Measurements from ENCODE around the gene OBSL1. TPM values are rescaled to one million over a fixed set of nuclear protein-coding genes. Genes with fewer than 3 reads are reported as not detected.

Gene OBSL1
- total and polyA plus RNA-seq, 10 of the 15 experiments (the other 5 are each of a cell fraction or from before 2014, with no cell fraction given) = 0.14 to 0.77 TPM; not detected in 8

GRCh38 chr2:219557320-219557719 is 14.0 kb downstream of the OBSL1 start:
- Histone ChIP-seq H3K4me2 (ENCODE audit: control insufficient read depth, insufficient read depth) (no peak overlapping the region), H3K36me3 (ENCODE audit: control insufficient read depth in 2 of 2, insufficient read depth in 2 of 2, low read length in 1 of 2) (no peaks in the 10 kb centered on the region), H3K9me3 (replicated peaks; ENCODE audit: control insufficient read depth, insufficient read depth, low read length) (no peaks in the 10 kb centered on the region; the same call in 2 of the 3 replicates), H2AFZ (ENCODE audit: control insufficient read depth, low read depth, low read length) (no peak overlapping the region), H3K79me2 (ENCODE audit: control insufficient read depth, insufficient read depth, low read length) (no peaks in the 10 kb centered on the region), H3K4me3 (no peak overlapping the region), H3K27me3 (replicated peaks in 1 of 2; ENCODE audit: control insufficient read depth in 2 of 2, insufficient read depth in 2 of 2, low read length in 1 of 2) (no peaks in the 10 kb centered on the region; a peak in 2 of 4 replicates), H3K9ac (ENCODE audit: control insufficient read depth, insufficient read depth, low read length) (no peak overlapping the region), H3K27ac (ENCODE audit: control insufficient read depth, insufficient read depth) (no peak overlapping the region), H4K20me1 (ENCODE audit: control insufficient read depth, insufficient read depth) (no peaks in the 10 kb centered on the region), H3K4me1 (ENCODE audit: control insufficient read depth, insufficient read depth, low read length) (no peaks in the 10 kb centered on the region; the same call in 1 of the 2 replicates)
- ChIA-PET SMC1A (ENCODE audit: uncharacterized antibody, unreplicated experiment) (interaction anchor here (0.7 kb wide), 1 partner anchor 296 kb away, joined by 3 read pairs; no protein-coding TSS in a partner anchor), POLR2A (no interaction called here), RAD21 (ENCODE audit: unreplicated experiment) (no interaction called here), CTCF (interaction anchor here (1.5 kb wide), 1 partner anchor 16 kb away, joined by 3 read pairs; no protein-coding TSS in a partner anchor)
- ATAC-seq = no peak
- no TSS peak for BruUV-seq (replicated peaks)
- intact Hi-C loops (cut with micrococcal nuclease; ENCODE audit: unreplicated experiment) = no loop called here
- 39% methylated on average over 20 of the region's 21 CpGs for WGBS (ENCODE audit: insufficient coverage, insufficient replicate concordance, low lambda C conversion rate, missing lambda C conversion rate)
- no peak for FAIRE-seq
- TF ChIP-seq YBX1 (IDR thresholded peaks at IDR 0.05) = no peak
- TF ChIP-seq ZNF274 (IDR thresholded peaks at IDR 0.05; ENCODE audit: insufficient read depth, insufficient read length) = no peak
- no peak for TF ChIP-seq REST (IDR thresholded peaks at IDR 0.05; ENCODE audit: low read depth, low read length)
- TF ChIP-seq BCLAF1 (IDR thresholded peaks at IDR 0.05) = no peak
- TF ChIP-seq RFX5 (IDR thresholded peaks at IDR 0.05; ENCODE audit: low read depth, low read length) = no peak
- TF ChIP-seq MEF2B (IDR thresholded peaks at IDR 0.05; ENCODE audit: partially characterized antibody, poor library complexity, severe bottlenecking) = no peak
- TF ChIP-seq FOXK2 (IDR thresholded peaks at IDR 0.05) = no peak
- TF ChIP-seq ASH2L (IDR thresholded peaks at IDR 0.05; ENCODE audit: borderline replicate concordance, low read depth) = no peak
- no peak for TF ChIP-seq FOS (IDR thresholded peaks at IDR 0.05; ENCODE audit: borderline replicate concordance, extremely low read depth, insufficient read length)
- no peak for TF ChIP-seq ATF2 (IDR thresholded peaks at IDR 0.05; ENCODE audit: low read length)
- no peak for TF ChIP-seq SREBF2 (IDR thresholded peaks at IDR 0.05; ENCODE audit: low read length)
- TF ChIP-seq CBX5 (IDR thresholded peaks at IDR 0.05; ENCODE audit: low read depth) = no peak
- no peak for DNase-seq (ENCODE audit: low read depth, low spot score)
- in situ Hi-C loops (cut with MboI) = no loop called here
